Esophagus (tissue), 2 donors: ENCODE data around the gene PM20D1. TPM values are rescaled to one million over a fixed set of nuclear protein-coding genes. Genes with fewer than 3 reads are reported as not detected.
"Not testable (repeated sequence)": the region's sequence is repeated elsewhere in the genome, so short reads cannot be mapped to it uniquely, and the experiment has no call there.

Experiments
- H3K27ac ChIP-seq, 2 donors: one replicate each; pipeline ENCODE4 v1.5.1; 2013; ENCODE audit warnings: low read depth in 2 of 2, mild to moderate bottlenecking in 2 of 2, inconsistent platforms in 1 of 2, low read length in 1 of 2, moderate library complexity in 1 of 2
- H3K27me3 ChIP-seq, 2 donors: one replicate each; pipeline ENCODE4 v1.6.1; 2013; ENCODE audit warnings: low read length in 2 of 2, control low read depth in 1 of 2, mild to moderate bottlenecking in 1 of 2; ENCODE audit not compliant: insufficient read depth in 2 of 2, control insufficient read depth in 1 of 2
- H3K36me3 ChIP-seq, 2 donors: one replicate each; pipeline ENCODE4 v1.6.1; 2013; ENCODE audit warnings: low read length in 1 of 2; ENCODE audit not compliant: control insufficient read depth in 2 of 2, insufficient read depth in 2 of 2
- H3K4me1 ChIP-seq, 2 donors: one replicate each; pipeline ENCODE4 v1.6.1; 2013; ENCODE audit warnings: low read length in 1 of 2; ENCODE audit not compliant: control insufficient read depth in 2 of 2, insufficient read depth in 2 of 2
- H3K4me3 ChIP-seq, 2 donors: one replicate each; pipeline ENCODE4 v1.5.1; 2013; ENCODE audit warnings: low read length in 2 of 2, mild to moderate bottlenecking in 2 of 2, low read depth in 1 of 2, moderate library complexity in 1 of 2
- H3K9me3 ChIP-seq, 2 donors: one replicate each; pipeline ENCODE4 v1.6.1; 2013; ENCODE audit warnings: mild to moderate bottlenecking in 2 of 2, low read depth in 1 of 2, low read length in 1 of 2, moderate library complexity in 1 of 2; ENCODE audit not compliant: control insufficient read depth in 2 of 2, insufficient read depth in 1 of 2
- WGBS, 2 donors: extraction: QIAGEN DNeasy Blood & Tissue Kit; methylation state at CpG; one replicate each; pipeline ENCODE4 v1.1.7; 2013; 5-methylcytosine and 5-hydroxymethylcytosine counted together
- polyA plus RNA-seq, 2 donors: library from polyadenylated mRNA; stranded (reverse); fragments of 200-250 nt; gene quantifications; one replicate each; pipeline ENCODE4 v1.2.3, GENCODE V29; 2013
- donor health status: healthy with polysubstance abuse.
- donor health status: Bipolar disorder and iron deficiency.

PM20D1 gene
- polyA plus RNA-seq, 2 donors: not detected

- H3K4me1 ChIP-seq: no peaks in the 10 kb centered on the region
- no peaks in the 10 kb centered on the region for H3K27me3 ChIP-seq
- no peak overlapping the region for H3K4me3 ChIP-seq
- no peaks in the 10 kb centered on the region for H3K36me3 ChIP-seq
- peaks cover 0 to 3% of the 10 kb centered on the region in 2 donors for H3K9me3 ChIP-seq
- no peak overlapping the region for H3K27ac ChIP-seq
- 91 to 100% methylated on average over 1 of the region's 1 CpG for WGBS, 2 donors
Observed at GRCh38 chr1:205879974-205880373, 30.0 kb upstream of the PM20D1 start.

GRCh38 chr1:205878026-205878425 is 28.1 kb upstream of the PM20D1 start:
- H3K36me3 ChIP-seq: no peaks in the 10 kb centered on the region
- no peak overlapping the region for H3K27ac ChIP-seq
- H3K9me3 ChIP-seq: peaks cover 0 to 3% of the 10 kb centered on the region in 2 donors
- no peaks in the 10 kb centered on the region for H3K27me3 ChIP-seq
- no peaks in the 10 kb centered on the region for H3K4me1 ChIP-seq
- no peak overlapping the region for H3K4me3 ChIP-seq

GRCh38 chr1:205873148-205873547 is 23.2 kb upstream of the PM20D1 start:
- H3K36me3 ChIP-seq, H3K27me3 ChIP-seq, H3K4me1 ChIP-seq, H3K4me3 ChIP-seq, H3K27ac ChIP-seq, H3K9me3 ChIP-seq: not testable (repeated sequence)

GRCh38 chr1:205870236-205870635 is 20.3 kb upstream of the PM20D1 start:
- Histone ChIP-seq H3K4me1 (no peaks in the 10 kb centered on the region), H3K36me3 (no peaks in the 10 kb centered on the region), H3K27ac (no peak overlapping the region), H3K4me3 (no peak overlapping the region), H3K27me3 (no peaks in the 10 kb centered on the region), H3K9me3 (no peaks in the 10 kb centered on the region)
- WGBS, 2 donors: 67 to 82% methylated on average over 2 of the region's 2 CpGs

GRCh38 chr1:205861540-205861939 is 11.6 kb upstream of the PM20D1 start:
- no peaks in the 10 kb centered on the region for H3K36me3 ChIP-seq
- 99 to 100% methylated on average over 2 of the region's 2 CpGs for WGBS, 2 donors
- H3K27me3 ChIP-seq: no peaks in the 10 kb centered on the region
- H3K4me1 ChIP-seq: no peaks in the 10 kb centered on the region
- H3K4me3 ChIP-seq: no peak overlapping the region
- no peaks in the 10 kb centered on the region for H3K9me3 ChIP-seq
- H3K27ac ChIP-seq: no peak overlapping the region

GRCh38 chr1:205858141-205858961 is 8.4 kb upstream of the PM20D1 start:
- WGBS, 2 donors: 57% methylated on average over 6 of the region's 6 CpGs
- Histone ChIP-seq H3K4me3 (no peak overlapping the region), H3K27me3 (no peaks in the 10 kb centered on the region), H3K36me3 (no peaks in the 10 kb centered on the region), H3K9me3 (no peaks in the 10 kb centered on the region), H3K27ac (no peak overlapping the region), H3K4me1 (no peaks in the 10 kb centered on the region)

GRCh38 chr1:205857501-205857900 is 7.6 kb upstream of the PM20D1 start:
- WGBS, 2 donors: 50 to 63% methylated on average over 2 of the region's 2 CpGs
- not testable (repeated sequence) for H3K36me3 ChIP-seq, H3K9me3 ChIP-seq

GRCh38 chr1:205856433-205856832 is 6.5 kb upstream of the PM20D1 start:
- no peaks in the 10 kb centered on the region for H3K27me3 ChIP-seq
- H3K36me3 ChIP-seq: no peaks in the 10 kb centered on the region
- no peak overlapping the region for H3K27ac ChIP-seq
- no peak overlapping the region for H3K4me3 ChIP-seq
- H3K4me1 ChIP-seq: no peaks in the 10 kb centered on the region
- H3K9me3 ChIP-seq: no peaks in the 10 kb centered on the region

More at GRCh38 chr1:205857501-205857900, 7.6 kb upstream of the PM20D1 start:
- H3K27me3 ChIP-seq, H3K27ac ChIP-seq, H3K4me3 ChIP-seq, H3K4me1 ChIP-seq: not testable (repeated sequence)

- Histone ChIP-seq H3K27ac (no peak overlapping the region), H3K27me3 (no peaks in the 10 kb centered on the region), H3K4me1 (peaks cover 0 to 2% of the 10 kb centered on the region in 2 donors), H3K36me3 (no peaks in the 10 kb centered on the region), H3K9me3 (no peaks in the 10 kb centered on the region), H3K4me3 (no peak overlapping the region)
Observed at GRCh38 chr1:205852969-205853368, 3.0 kb upstream of the PM20D1 start.

GRCh38 chr1:205851993-205852392 is 2.1 kb upstream of the PM20D1 start:
- Histone ChIP-seq H3K36me3 (no peaks in the 10 kb centered on the region), H3K4me1 (peaks cover 0 to 2% of the 10 kb centered on the region in 2 donors), H3K4me3 (no peak overlapping the region), H3K9me3 (no peaks in the 10 kb centered on the region), H3K27ac (no peak overlapping the region), H3K27me3 (no peaks in the 10 kb centered on the region)
- WGBS, 2 donors: 48 to 59% methylated on average over 4 of the region's 4 CpGs
